ENCODE measurements around the gene ARHGAP15. TPM values are rescaled to one million over a fixed set of nuclear protein-coding genes. Genes with fewer than 3 reads are reported as not detected.

Gene ARHGAP15
- total RNA-seq, 1 donor = 0.43 TPM

- H3K4me3 ChIP-seq (ENCODE audit: low read depth, low read length) = no peak overlapping the region
- DNase-seq (ENCODE audit: low read depth) = no peak
- TF ChIP-seq CTCF (IDR thresholded peaks at IDR 0.05; ENCODE audit: insufficient read depth, low read depth, low read length) = no peak
Measured at GRCh38 chr2:143384111-143384510, 254.9 kb downstream of the ARHGAP15 start.

- no peak overlapping the region for H3K4me3 ChIP-seq (ENCODE audit: low read depth, low read length)
- no peak for TF ChIP-seq CTCF (IDR thresholded peaks at IDR 0.05; ENCODE audit: insufficient read depth, low read depth, low read length)
- DNase-seq (ENCODE audit: low read depth) = no peak
Measured at GRCh38 chr2:143390171-143390570, 261.0 kb downstream of the ARHGAP15 start.

- no peak overlapping the region for H3K4me3 ChIP-seq (ENCODE audit: low read depth, low read length)
- no peak for TF ChIP-seq CTCF (IDR thresholded peaks at IDR 0.05; ENCODE audit: insufficient read depth, low read depth, low read length)
- no peak for DNase-seq (ENCODE audit: low read depth)
Measured at GRCh38 chr2:143392358-143392757, 263.1 kb downstream of the ARHGAP15 start.

DNA sequence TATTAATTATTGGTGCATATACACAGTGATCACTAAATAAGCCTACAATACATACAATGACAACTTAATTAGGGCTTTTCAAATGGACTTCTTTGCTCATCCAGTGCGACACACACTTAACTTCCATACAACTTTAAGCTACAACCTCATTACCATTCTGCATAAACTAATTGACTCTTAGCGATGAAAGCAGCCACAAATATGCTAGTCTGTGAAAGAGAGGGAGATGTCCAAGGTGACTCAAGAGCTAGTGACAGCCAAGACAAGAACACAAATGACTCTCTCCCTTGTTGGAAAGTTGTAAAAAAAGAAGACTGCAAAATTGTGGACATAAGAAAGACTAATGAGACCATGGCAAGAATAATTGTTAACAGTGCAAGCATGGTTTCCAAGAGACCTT lies 264.8 kb downstream of the ARHGAP15 start:
- TF ChIP-seq CTCF (IDR thresholded peaks at IDR 0.05; ENCODE audit: insufficient read depth, low read depth, low read length) = no peak
- DNase-seq (ENCODE audit: low read depth) = no peak
- H3K4me3 ChIP-seq (ENCODE audit: low read depth, low read length) = no peak overlapping the region

DNA sequence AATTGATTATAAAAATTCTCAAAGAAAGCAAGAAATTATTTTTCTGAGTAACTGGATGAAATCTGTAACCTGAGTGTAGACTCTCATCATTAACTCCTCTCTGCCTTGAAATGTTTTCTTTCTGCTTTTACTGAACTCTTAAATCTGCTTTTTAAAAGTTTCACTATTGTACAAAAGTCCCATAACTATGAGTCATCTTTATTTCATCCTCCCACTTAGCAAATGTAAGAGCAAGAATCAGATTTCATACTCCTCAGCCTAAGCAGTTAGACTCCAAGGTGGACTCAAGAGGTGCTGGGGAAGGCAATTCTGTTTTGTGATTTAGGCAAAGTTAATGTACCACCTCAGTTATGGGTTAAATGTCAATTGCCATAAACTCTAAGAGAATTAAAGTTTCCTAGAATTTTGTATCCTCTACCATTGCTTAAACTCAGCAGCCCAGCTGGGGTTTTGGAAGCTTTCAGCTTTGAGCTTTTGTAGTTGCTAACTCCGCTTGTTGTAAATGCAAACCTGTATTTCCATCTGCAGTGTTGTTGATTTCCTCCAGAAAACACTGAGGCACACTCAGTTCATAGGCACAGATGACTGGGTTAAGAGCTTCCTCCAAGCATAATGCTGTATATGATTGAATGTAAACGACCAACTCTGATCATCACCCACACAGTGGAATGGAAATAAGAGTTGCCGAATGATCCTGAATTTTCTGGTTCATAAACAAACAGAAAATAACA lies 268.8 kb downstream of the ARHGAP15 start:
- DNase-seq (ENCODE audit: low read depth) = peak; percentile 51
- H3K4me3 ChIP-seq (ENCODE audit: low read depth, low read length) = no peak overlapping the region
- TF ChIP-seq CTCF (IDR thresholded peaks at IDR 0.05; ENCODE audit: insufficient read depth, low read depth, low read length) = no peak

DNA sequence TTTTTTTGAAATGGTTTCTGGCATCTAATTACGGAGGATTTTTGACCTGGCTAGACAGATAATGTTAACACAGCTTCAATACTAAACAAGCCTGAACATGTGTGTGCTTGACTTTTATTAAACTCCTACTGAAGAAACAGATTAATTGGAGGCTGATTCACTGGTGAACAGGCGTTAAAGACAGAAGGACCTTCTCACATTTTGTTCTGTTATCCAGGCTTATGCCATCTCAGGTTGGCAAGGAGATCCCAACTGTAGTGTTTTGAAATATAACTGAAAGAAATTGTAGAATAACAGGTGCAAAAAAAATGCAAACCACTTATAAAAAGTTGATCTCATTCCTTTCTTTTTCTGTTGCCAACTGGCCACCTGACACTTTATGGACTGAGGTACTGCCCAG lies 269.6 kb downstream of the ARHGAP15 start:
- H3K4me3 ChIP-seq (ENCODE audit: low read depth, low read length) = no peak overlapping the region
- TF ChIP-seq CTCF (IDR thresholded peaks at IDR 0.05; ENCODE audit: insufficient read depth, low read depth, low read length) = no peak
- DNase-seq (ENCODE audit: low read depth) = no peak

GRCh38 chr2:143399631-143400069 lies 270.4 kb downstream of the ARHGAP15 start:
- DNase-seq (ENCODE audit: low read depth) = peak; percentile 61
- no peak for TF ChIP-seq CTCF (IDR thresholded peaks at IDR 0.05; ENCODE audit: insufficient read depth, low read depth, low read length)

More at GRCh38 chr2:143399631-143400069, 270.4 kb downstream of the ARHGAP15 start:
- no peak overlapping the region for H3K4me3 ChIP-seq (ENCODE audit: low read depth, low read length)
